T-helper 2 cell (primary cell): ENCODE data around the gene IAH1.
A peak's percentile ranks its signal among the peaks of the same experiment; 100 is the strongest.
"Not testable (repeated sequence)": the region's sequence is repeated elsewhere in the genome, so short reads cannot be mapped to it uniquely, and the experiment has no call there.

Source experiments
- DNase-seq, 5 experiments: peaks; one replicate each; pipeline versions ENCODE4 v3.0.0 to v3.0.0-alpha.2; 2012 to 2022

The IAH1 gene

DNA sequence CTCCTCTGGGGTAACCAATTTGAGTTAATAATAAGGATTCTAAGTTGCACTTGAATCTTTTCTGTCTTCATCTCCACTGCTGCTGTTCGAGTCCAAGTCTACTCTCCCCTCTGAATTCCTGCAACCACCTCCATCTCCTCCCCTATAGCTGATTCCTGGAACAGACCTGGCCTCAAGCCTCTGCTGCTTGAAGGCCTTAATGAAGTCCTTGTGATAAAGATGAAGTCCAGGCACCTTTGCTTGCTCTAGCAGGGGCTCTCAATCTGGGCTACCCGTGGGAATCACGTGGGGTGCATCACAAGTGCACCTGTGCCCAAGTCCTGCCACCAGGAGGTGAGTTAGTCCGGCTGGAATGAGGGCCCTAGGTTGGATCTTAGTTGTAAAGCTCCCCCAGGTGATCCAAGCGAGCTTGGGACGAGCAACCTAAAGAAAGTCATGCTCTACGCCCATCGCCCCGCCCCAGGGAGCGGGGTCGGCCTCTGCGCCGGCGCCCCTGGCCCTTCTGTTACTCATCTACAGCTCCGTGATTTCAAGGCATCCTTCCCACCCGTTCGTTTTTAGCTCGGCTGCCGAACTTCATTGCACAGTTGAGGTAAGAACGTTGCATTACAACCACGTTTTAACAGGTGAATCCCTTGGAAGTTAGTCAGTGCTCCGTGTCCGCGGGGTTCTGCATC, 905 bp upstream of the IAH1 start:
- DNase-seq = peak in 3 of 5 experiments; percentile 9 to 38 (median 16)

DNA sequence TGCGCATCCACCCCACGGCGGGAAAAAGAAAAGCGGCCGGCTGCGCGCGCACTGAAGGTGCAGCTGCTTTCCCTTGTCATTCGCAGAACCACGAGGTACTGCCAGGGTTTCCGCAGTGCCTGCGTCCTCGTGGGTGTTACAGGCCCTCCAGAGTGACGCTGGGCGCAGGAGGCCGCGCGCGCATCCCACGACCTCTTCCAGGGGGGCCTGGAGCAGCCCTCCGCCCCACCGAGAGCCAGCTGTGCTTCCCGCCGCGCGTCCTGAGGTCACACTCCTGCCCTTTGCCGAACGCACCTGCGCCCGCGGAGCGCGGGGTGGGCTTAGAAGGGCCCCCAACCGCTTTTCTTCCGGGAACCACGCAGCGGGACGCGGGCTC, 378 bp upstream of the IAH1 start:
- peak; percentile 39 to 70 (median 54) for DNase-seq

DNA sequence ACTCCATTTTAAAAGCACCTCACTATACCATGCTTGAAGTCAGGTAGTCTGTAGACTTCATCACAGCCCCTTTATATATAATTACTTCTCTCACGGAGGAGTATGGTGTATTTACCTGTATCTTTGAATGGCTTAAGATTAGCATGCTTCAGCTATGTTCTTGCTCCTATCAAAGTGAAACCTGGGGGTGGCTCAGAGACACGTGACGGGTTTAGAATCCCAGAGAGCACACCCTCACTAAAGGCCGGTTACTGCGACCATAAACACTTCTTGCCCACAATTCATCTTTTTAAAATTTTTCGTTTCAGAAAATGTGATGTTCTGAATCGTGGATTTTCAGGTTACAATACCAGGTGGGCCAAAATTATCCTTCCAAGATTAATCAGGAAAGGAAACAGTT, 3.6 kb downstream of the IAH1 start:
- peak in 1 of 5 experiments; percentile 22 for DNase-seq

DNA sequence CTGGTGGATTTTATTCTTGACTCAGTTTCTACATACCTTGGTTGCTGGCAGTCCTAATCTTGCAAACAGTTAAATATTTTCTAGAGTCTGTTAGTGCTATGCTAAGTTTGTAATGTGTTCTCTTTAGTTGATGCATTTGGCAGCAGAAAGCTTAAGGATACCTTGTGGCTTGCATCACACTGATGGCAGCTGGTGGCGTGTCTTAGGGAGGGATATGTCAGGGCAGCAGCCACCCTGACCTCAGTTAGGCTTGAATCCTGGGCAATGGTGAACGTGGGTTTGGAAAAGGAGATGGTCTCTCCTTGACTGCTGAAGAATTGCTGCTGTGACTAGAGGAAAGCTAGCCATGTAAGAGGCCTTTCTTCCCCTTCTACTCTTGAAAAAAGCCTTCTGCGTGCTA, 4.2 kb downstream of the IAH1 start:
- no peak for DNase-seq

DNA sequence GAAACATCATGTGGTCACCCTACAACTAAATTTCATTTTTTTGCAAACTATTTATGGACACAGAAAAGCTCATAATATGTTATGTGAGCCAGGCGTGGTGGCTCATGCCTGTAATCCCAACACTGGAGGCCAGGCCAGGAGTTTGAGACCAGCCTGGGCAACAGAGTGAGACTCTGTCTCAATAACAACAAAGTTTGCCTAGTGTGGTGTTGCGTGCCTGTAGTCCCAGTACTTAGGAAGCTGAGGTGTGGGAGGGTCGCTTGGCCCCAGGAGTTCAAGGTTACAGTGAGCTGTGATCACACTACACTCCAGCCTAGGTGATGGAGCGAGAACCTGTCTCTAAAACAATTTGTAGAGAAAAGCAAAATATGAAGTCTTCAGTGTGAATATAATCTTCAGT, 5.8 kb downstream of the IAH1 start:
- DNase-seq = no peak

DNA sequence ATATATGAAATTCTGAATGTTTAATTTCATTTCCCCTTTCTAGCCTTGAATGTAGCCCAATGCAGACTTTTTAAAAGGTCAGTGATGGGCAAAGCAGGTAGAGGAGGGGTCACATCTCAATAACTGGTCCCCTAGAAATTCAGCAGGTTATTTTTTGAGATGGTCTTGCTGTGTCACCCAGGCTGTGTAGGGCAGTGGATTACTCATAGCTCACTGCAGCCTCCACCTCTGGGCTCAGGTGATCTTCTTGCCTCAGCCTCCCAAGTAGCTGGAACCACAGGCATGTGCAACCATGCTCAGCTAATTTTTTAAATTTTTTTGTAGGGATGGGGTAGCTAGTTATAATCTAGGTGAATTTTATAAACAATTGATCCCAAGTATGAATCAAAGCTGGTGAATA, 8.8 kb downstream of the IAH1 start:
- no peak for DNase-seq

DNA sequence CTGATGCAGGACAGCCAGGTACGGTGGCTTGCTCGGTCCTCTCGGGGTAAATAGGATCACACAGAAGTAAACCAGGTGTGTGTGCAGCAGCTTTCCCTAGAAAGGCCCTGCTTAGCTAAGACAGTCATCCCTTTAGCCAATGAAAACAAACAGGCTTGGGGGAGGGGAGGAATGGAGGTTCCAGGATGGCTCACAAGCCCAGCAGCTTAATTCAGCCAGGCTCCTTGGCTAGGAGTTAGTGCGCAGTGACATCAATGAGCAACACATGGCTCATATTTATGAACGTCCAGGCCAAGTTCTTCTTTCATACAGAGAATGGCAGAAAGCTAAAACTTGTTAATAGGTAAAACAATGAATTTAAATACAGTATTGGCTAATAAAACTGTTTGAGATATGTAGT, 10.2 kb downstream of the IAH1 start:
- DNase-seq = no peak

DNA sequence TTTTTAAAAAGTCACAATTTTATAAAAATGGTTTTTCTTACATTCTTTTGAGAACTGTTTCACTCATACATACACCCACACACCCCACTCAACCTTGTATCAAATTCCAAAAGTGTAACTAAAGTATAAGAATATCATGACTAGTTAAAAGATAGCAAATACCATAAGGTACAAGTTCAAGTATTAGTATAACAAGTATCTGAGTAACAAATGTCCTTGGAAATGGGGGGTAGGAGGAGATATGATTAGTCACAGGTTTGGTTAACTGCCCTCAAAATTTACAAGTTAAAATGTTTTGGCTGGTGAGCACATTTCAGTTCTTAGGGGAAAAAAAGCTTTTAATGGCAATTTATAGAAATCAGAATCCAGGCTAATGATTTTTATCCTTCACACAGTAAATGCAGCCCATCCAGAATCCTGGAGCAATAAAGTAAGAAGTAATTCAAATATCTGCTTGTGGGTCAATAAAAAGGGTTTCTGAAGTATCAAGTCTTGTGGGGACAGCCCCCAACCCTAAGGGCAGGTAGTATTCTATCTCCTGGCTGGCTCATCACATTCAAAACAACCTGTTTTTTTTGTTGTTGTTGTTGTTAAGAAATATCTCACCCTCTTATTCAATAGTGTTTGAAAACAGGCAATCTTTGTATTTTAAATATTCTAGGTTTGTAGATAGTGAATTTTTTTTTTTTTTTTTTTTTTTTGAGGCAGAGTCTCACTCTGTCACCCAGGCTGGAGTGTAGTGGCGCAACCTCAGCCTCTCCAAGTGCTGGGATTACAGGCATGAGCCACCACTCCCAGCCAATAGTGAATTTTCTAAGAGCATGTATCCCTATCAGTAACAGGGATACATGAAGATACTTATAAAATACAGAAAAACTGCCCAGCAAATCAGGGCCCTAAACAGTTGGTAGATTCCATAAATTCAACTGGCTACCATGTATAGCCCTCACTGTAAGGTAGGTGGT, 14.5 kb downstream of the IAH1 start:
- no peak for DNase-seq

DNA sequence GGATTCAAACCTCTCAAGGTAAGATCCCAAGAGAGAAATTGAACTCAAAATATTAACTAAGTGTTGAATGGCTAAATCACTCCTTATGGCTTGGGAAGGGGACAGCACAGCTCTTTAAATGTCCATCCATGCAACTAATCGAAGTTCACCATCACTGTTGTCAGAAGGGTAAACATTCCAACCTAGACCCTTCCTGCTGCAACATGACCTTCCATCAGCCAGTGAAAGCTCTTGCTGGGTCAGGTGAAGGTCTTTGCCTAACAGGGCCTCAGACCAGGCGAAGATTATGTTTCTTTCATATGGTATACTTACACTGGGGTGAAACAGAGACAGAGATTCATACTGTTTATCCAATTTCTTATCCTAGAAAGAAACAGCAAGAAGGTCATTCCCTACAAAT, 16.4 kb downstream of the IAH1 start:
- DNase-seq = no peak

DNA sequence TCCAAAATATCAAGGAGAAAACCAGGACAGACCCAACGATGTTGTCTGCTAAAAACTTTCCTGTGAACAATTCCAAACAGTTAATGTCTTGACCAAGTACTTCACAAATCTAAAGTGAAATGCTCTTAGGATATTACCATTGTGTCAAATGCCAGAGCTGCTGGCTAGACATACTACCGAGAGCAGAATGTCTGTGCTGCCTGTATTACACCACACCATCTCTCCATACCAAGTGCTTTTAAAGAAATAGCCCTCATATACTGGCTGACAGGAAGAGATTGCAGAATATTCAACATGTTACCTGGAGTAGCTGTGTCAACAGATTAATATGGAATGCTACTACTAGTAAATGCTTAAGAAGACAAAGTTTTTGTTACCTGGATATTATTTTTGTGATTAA, 18.6 kb downstream of the IAH1 start:
- DNase-seq = no peak

DNA sequence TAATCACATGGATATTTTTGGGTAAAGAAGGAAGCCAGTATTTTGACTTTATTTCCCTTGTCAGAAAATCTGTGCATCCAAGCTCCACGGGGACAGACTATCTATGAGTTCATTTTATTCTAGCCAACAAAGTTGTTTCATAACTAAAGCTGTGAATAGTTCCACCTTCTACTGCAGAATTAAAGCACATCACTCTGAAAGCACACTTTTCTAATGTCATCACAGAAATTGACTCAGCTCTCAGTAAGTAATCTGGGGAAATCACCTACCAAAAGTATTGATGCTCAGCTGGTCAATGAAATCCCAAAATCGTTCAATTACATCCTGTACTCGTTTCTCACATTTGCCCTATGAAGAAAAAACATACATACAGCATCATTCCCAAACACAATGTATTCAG, 19.1 kb downstream of the IAH1 start:
- DNase-seq = no peak

DNA sequence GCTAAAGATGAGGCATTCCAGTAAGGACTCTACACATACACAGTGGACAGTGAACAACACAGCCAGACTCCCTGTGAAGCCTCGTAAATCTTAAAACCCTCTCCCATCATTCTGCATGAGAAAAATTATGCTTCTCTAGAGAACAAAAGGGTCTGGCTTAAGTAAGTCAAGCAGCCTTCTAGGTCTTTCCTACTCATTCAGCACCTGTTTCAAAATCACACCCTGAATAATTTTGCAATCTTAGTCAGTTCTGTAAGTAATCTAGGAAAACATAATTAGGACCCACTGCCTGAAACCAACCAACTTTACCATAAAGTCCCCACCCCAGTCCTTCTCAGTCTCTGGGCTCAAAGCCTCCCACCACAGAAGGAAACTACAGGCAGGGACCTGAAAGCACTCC, 19.7 kb downstream of the IAH1 start:
- DNase-seq = no peak

DNA sequence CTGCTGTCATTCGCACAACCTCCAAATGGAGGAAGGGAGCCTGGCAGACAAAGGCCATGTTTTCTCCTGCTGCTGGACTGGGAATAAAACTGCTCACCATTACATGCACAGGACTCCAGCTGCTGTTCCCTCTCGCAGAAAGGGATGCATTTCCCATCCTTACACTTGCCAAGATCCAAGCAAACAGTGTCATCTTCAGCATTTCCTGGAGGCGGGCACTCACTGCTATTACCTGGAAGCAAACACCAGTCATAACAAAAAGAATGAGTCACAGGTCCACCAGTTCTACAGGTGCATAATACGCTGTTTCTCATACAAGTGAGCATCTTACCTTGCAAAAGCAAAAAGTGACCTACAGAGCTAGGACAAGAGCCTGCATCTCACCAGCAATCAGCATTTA, 22.7 kb downstream of the IAH1 start:
- DNase-seq = no peak

DNA sequence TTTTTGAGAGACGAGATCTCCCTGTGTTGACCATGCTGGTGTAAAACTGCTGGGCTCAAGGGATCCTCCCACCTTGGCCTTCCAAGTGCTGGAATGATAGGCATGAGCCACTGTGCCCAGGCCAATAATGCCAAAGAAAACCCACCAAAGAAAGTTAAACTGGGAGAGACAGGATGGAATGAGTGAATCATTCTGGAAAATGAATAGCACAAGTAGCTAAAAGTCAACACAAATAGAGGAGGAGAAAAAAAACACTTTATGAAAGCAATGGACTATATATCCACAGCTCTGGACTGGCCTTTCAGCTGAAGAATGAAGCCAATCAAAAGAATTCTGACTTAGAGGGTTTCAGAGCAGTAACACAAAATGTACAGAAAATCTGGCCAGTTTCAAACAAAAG, 23.9 kb downstream of the IAH1 start:
- no peak for DNase-seq

DNA sequence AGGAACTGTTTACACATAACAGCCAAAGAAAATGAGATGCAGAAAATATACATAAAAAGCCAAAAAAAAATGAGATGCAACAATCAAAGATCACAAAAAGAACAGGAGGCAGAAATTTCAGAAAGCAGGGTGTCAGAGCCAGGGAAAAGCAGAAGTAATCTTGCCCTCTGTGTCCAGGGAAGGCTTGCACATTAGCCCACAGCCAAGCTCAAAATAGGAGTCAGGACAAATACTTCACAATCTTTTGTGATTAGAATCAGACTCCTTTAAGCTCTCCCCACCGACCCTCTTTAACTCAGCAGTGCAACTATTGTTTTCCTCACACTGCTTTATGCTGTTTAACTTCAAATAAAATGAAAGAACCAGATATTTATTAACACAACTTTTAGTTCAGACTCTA, 34.6 kb downstream of the IAH1 start:
- DNase-seq = no peak

DNA sequence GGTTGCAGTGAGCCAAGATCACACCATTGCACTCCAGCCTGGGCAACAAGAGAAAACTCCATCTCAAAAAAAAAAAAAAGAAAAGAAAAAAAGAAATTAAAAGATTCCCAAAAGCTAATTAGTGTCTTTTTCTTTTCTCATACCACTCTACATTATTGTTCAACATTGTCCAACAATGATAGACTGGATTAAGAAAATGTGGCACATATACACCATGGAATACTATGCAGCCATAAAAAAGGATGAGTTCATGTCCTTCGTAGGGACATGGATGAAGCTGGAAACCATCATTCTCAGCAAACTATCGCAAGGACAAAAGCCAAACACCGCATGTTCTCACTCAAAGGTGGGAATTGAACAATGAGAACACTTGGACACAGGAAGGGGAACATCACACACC, 39.6 kb downstream of the IAH1 start:
- not testable (repeated sequence) for DNase-seq

DNA sequence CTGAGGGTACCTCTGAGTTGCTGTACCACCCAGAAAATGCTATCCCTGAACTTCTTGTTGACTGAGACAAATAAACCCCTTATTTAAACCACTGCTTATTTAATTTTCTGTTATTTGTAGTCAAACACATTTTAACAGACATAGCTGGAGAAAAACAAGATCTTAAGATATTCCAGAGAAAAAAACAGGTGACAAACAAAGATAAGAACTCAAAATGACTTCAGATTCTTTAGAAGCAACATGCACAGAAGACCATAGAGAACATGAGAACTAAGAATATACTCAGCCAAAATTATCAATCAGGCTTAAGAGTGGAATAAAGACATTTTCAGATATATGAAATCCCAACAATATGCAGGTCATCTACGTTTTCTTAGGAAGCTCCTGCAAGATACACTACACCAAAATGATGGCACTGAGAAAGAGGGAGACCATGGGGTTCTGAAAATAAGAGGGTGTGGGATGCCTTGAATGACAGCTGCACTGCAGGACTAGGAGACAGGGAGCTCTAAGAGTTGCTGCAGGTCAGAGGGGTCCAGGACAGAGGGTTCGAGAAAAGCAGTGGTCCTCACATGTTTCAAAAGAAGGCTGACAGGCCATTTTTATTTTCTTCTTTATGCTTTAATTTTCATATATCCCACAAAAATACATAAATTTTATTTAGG, 42.9 kb downstream of the IAH1 start:
- no peak for DNase-seq

DNA sequence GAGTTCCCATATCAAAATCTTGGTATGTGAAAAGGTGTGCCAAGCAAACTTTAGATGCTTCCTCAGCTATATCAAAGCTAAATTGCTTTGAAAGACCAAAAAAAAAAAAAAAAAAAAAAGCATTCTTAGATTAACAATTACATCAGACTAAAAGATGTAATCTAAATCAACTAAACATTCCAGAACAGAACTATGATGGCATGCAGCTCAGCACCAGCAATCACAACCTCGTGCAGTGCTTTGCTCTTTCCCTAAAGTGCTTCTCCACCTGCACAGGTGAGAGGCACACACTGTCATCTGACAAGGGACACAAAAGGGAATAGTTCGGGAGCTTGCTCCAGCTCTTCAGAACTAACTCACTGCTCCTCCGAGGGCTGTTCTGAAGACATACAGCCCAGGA, 43.8 kb downstream of the IAH1 start:
- DNase-seq = no peak

DNA sequence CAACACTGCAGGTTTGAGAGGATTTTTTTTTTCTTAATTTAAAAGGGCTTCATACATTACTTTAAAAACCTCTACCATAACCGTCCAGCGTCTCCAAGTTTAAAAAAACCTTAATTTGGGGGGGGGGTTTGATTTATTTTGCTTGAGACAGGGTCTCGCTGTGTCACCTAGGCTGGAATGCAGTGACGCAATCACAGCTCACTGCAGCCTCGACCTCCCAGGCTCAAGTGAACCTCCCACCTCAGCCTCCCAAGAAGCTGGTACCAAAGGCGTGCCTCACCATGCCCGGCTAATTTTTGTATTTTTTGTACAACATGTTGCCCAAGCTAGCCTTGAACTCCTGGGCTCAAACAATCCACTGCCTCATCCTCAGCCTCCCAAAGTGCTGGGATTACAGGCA, 44.4 kb downstream of the IAH1 start:
- no peak for DNase-seq

DNA sequence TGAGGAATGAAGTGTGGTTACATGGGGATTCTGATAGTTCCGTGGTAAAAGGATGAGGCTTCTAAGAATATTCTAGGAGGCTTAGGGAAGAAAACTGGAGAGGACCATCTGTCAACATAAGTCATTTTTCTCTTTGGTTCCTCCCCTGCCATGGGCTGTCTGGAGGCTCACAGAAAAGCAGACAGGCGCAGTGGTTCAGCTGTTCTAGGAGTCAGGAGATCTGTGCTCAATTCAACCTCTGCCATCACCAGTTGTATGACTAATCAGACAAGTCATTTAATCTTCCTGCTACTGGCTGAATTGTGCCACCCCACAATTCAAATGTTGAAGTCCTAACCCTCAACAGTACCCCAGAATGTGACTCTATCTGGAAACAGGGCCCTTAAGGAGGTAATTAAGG, 44.9 kb downstream of the IAH1 start:
- no peak for DNase-seq

DNA sequence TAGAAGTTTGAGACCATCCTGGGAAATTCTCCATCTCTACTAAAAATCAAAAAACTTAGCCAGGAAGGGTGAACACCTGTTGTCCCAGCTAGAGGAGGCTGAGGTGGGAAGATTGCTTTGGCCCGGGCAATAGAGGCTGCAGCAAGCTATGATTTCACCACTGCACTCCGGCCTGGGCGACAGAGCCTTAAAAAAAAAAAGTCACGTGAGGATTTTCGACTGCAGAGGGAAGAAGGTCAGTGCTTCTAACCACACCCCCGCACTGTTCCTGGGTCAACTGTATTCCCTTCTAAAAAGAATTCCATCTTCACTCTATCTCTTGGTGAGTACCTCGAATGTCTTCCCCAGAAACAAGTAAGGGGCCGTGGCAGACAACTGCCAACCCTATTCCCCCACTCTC, 49.9 kb downstream of the IAH1 start:
- DNase-seq = no peak

DNA sequence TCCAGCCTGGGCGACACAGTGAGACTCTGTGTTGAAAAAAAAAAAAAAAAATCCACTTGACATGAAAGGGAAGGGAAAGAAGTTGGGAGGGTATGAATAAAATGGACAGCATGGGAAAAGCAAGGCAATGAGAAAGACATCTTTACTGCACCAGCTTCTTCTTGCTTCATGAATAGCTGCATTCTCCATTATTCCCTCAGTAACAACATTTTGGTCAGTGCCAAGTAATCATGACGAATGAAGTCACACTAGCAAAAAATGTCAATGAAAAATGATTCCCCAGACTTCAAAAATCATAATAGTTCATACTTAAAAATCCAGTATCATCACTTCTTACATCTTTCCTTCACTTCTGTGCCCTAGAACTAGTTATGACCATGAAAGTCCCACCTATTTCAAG, 50.9 kb downstream of the IAH1 start:
- no peak for DNase-seq

DNA sequence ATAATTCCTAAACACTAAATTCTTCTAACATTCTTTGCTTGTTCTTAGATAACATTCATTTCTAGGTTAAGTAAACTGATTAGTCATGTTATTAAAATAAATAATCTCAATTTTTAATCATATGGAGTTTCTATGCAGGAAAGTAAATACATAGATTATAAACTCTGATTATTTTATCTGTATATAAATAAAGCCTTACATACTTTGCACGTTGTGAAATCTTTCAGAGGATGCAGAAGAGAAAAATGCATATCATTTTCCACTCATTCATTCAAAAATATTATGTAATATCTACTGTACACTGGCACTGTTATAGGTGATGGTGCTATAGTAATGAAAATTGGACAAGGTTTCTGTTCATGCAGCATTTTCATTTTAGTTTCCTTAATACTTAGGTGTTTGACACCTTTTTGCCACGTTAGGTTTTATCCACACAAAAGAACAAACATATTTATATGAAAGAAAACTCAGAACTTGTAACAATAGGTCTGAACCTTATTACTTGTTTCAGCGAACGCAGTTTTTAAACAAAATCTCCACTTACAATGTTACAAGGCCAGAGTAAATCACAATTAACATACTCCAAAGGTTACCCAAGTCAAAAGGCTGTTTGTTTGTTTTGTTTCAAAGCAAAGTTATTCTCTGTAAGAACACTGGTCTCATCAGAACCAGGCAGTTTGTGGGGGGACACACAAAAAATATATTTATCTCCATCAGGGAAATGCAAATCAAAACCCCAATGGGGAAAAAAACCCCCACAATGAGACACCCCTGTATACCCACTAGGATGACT, 53.8 kb downstream of the IAH1 start:
- DNase-seq = no peak
